GM21786 (cell line): ENCODE results near the gene ADCY7.

Source experiments
- ATAC-seq: cut with Tn5 transposase; IDR thresholded peaks from one replicate; pipeline ENCODE4 v1.9.1; 2021; ENCODE audit not compliant: unreplicated experiment

ADCY7 gene

DNA sequence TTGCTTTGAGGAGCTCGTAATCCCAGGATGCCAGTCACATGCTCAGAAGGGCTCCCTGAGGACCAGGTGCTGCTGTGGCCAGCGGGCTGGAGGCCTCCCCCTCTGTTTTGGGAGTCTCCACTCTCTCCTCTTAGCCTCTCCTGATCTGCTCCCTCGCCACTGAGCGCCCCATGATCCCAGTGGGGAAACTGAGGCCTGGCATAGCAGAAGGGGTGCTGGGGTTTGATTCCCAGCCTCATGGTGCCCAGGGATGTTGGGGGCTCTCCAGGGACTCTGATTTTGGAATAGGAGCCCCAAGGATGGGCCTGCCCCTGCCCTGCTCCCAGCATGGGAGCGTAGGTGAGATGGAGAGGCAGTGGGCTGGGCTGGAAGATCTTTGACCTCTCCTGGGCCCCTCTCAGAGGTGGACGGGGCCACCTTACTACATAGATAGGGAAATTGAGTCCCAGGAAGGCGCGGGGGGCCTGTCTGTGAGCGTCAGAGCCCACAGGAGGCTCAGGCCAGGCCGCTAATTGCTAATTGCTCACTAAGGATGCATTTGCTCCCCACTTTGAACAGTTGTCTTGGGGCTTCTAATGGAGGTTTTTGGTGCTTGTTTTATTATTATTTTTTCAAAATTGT, 525 bp upstream of the ADCY7 start:
- ATAC-seq, result no peak

GRCh38 chr16:50267151-50267631, 840 bp downstream of the ADCY7 start:
- ATAC-seq, result no peak

DNA sequence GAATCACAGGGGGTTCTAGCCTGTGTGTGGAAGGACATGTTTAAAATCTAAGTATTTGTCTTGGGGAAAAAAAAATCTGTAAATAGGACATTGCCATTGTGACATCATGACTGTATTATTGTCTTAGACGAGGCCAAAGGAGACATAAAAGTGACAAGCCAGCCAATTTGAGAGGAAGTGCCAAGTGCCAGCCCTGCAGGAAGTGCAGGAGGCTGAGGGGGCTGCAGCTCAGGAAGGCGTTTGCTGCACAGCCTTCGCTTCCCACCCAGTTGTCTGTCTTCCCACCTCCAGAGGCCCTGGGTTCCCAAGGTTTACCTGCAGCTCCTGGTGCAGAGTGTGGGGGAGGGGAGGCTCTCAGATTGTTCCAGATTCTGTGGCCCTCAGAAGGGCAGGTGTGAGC, 1.3 kb downstream of the ADCY7 start:
- ATAC-seq, result no peak

DNA sequence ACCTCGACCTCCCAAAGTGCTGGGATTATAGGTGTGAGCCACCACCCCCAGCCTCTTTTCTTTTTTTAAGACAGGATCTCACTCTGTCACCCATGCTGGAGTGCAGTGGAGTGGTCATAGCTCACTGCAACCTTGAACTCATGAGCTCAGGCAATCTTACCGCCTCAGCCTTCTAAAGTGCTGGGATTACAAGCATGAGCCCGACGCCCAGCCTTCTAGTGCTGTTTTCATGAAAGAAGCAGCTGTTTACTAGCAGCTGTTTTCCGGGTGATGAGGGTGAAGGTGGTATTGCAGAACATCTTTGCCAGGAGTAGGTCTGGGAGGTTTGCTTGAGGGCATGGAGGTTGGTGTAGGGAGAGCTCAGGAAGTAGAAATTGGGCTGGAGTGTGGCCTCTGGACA, 2.0 kb downstream of the ADCY7 start:
- no peak for ATAC-seq

GRCh38 chr16:50269061-50269705, 2.8 kb downstream of the ADCY7 start:
- ATAC-seq, result no peak

DNA sequence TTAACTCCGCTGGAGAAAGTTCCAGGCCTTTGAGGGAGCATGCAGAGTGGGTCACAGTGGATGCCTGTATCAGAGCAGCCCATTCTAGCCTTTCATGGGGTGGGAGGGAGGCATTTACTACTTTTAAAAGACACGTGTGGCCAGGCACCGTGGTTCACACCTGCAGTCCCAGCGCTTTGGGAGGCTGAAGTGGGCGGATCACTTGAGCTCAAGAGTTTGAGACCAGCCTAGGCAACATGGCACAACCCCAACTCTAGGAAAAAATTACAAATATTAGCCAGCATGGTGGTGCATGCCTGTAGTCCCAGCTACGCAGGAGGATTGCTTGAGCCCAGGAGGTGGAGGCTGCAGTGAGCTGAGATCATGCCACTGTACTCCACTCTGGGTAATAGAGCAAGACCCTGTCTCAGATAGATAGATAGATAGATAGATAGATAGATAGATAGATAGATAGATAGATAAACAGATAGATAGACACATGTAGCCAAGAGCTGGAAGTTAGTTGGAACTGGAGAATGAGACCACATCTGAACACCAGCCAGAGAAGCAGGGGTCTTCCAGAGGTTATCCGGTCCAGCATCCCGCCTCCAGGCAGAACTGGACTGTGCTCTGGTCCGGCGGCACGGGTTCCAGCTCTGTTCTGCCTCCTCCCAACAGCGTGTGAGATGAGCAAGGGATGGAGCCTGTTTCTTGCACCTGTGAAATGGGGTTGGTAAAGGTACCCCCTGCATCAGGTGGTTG, 3.6 kb downstream of the ADCY7 start:
- no peak for ATAC-seq

DNA sequence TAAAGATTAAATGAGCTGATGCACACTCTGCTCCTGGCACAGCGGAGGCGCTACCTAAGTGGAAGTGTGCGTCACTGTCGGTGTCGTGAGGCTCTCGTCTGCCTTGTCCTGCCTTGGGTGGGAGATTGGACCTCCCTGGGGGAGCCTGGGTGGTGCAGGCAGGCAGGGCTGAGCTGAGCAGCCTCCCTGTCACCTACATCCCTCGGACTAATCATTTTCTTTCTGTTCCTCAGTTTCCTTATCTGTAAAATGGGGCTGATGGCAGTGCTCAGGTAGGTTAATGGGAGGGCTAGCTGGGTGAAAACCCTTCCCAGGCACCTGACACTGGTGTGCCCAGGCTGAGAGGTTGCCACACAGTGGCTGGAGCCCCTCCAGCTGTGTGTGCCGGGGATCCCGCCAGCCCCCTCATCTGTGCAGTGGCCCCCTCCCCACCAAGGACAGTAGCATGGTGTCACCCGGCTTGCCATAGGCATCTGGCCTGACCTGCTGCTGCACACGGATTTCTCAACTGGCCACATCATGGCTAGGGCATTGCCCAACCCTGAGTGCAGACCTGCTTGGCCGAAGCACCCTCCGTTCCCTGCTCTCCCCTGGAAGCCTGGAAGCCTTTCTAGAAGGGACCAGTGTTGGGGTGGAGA, 4.3 kb downstream of the ADCY7 start:
- ATAC-seq, result no peak

DNA sequence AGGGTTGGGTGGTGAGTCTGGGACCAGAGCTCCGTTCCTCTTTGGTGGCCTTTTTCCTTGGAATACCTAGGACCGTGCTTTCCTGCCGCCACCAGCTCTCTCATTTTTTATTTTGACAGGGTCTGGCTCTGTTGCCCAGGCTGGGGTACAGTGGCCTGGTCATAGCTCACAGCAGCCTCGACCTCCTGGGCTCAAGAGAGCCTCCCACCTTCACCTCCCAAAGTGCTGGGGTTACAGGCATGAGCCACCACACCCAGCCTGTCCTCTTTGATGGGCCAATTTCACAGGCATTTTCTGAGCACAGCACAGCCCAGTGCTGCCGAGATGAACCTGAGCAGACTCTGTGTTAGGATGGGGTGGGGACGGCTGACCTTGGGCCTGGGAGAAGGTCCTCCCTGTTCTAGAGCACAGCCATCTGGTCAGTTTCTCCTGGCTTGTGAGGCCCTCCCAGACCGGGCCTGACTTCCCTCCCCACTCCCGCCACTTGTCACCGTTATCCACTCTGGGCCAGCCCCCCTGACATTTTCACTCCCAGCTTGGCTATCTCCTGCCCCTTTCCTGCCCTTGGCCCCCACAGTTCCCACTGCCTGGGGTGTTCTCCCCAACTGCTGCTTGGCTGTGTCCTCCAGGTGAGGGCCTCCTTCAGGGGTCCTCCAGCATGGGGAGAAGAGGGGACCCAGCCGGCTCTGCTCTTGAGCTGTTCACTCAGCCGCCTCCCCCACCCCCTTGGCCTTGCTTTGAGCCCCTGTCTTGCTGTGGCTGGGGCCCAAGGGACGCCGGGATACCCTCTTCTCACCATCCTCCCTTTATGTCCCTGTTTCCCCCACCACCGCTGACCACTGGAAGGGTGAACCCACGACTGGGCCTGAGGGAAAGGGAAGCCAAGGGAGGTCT, 5.0 kb downstream of the ADCY7 start:
- ATAC-seq, result no peak

- no peak for ATAC-seq
These were observed 5.8 kb downstream of the ADCY7 start for GRCh38 chr16:50272111-50272571.

DNA sequence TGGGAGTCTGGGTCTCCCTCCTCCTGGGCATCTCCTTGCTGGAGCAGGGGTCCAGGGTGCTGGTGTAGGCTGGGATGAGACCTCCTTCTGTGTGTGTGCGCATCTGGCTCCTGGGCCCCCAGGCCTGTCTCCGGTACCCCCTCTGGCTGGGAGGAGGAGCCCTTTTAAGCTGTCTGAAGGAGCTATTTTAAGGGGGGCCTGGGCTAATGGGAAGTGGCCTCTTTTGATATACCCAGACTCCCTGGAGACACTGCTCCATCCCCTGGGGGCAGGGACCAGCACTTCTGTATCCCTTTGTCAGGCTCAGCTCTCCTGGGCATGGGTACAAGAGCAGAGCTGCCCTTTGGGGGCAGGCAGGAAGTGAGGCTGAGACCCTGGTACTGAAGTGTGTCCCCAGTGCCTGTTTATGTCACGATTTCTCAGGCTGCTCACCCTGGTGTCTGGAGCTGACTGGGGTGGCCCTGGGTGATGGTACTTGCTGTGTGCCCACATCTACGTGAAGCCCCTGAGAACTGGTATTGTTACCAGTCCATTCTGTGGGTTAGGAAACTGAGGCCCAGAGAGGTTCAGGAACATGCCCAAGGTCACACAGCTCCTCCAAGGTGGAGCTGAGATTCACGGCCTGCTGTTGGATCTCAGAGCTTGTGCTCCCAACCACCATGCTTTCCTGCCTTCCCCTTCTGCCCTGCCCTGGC, 6.5 kb downstream of the ADCY7 start:
- no peak for ATAC-seq

DNA sequence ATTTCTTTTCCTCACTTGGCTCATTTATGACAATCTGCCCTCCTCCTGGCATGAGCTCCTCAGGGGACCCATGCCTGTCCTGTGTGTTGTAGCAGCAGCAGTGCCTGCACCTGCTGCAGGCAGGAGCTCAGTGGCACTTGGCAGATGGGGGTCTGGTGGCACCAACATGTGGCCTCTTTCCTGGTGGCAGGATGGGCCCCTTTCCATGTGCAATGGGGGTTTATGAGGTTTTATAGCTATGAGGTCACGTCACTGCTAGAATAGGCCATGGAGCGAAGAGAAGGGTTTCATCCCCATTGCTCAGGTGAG, 7.0 kb downstream of the ADCY7 start:
- ATAC-seq, result no peak

GRCh38 chr16:50273888-50274325, 7.6 kb downstream of the ADCY7 start:
- ATAC-seq, result peak; percentile 73

GRCh38 chr16:50274326-50275097, 8.2 kb downstream of the ADCY7 start:
- peak; percentile 24 for ATAC-seq

DNA sequence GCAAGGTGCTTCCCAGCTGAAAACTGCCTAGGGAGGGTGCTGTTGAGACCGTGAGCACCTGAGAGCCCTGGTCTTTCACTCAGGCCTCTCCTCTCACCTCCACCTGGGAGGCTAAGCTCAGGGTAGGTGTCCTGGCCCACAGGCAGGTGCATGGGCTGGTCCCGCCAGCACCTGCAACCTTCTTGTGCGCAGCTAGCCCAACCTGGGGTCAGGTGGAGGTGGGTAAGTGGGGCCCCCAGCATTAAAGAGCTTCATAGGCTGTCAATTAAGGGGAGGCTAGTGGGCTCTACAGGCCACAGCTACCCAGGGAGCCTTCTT, 8.7 kb downstream of the ADCY7 start:
- ATAC-seq, result no peak

GRCh38 chr16:50275428-50276325, 9.3 kb downstream of the ADCY7 start:
- ATAC-seq, result no peak

DNA sequence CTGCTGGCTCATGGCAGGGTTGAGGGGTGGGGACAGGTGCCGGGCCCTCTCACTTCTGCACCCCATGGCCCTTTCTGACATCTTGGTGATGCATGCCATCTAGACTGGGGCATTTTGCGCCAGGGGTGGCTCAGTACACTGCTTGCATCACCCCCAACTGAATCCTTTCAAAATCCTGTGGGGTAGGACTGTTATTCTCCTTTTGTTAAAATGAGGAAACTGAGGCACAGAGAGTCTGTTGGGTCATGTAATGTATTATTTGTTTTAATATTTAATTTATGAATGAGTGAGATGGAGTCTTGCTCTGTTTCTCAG, 9.9 kb downstream of the ADCY7 start:
- ATAC-seq, result no peak

DNA sequence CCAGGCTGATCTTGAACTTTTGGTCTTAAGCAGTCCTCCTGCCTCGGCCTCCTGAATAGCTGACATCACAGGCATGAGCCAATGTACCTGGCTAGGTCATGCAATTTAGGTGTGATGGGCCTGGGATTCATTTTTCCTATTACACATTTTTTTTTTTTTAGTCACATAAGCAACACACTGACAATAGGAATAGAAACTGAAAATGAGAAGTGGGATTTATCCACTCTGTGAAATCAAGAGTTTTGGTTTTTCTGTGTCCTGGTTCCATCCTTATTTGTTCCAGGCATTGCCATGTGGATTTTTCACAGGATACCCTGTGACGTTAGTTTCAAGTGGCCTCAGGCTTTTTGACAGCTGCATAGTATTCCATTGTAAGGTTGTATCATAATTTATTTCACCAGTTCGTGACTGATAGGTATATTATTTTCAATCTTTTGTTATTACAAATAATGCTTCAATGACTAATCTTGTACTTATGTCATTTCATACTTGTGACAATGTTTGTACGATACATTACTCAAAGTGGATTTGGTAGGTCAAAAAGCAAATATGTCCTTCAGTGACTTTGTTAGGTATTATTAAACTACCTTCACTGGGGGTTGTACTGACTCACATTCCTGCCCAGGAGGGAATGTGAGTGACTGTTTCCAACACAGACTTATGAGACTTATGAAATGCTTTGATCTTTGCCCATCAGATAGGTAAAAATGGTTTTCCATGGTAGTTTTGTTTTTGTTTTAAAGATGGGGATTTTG, 10.6 kb downstream of the ADCY7 start:
- ATAC-seq, result no peak

DNA sequence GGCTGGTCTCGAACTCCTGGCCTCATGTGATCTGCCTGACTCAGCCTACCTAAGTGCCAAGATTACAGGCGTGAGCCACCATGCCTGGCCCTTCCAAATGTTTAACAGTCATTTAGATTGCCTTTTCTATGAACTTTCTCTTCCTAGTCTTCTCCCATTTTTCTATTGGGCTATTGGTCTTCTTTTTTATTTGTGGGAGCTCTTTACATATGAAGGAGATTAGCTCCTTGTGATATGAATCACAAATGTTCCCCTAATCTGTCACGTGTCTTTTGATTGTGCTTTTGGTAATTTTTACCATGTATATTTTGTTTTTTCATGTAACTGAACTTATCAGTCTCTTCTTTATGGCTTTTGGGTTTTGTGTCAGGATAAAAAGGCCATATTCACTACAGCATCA, 11.9 kb downstream of the ADCY7 start:
- ATAC-seq, result no peak
